ENCODE data around the gene RAET1L. TPM values are rescaled to one million over a fixed set of nuclear protein-coding genes. Genes with fewer than 3 reads are reported as not detected.
A peak's percentile ranks its signal among the peaks of the same experiment; 100 is the strongest.
"Not testable (repeated sequence)": the region's sequence is repeated elsewhere in the genome, so short reads cannot be mapped to it uniquely, and the experiment has no call there.

The RAET1L gene
- total RNA-seq, 2 donors from 2014 or later = not detected

GRCh38 chr6:150008588-150008987 is 16.7 kb downstream of the RAET1L start:
- Mint-ChIP-seq H3K9me3 (no peaks in the 10 kb centered on the region), H3K36me3 (peaks cover 0 to 4% of the 10 kb centered on the region in 2 donors), H3K27ac (no peak overlapping the region)
- DNase-seq (ENCODE audit: low spot score in 2 of 2) (no peak), ATAC-seq (no peak)

GRCh38 chr6:150006961-150007464 is 18.3 kb downstream of the RAET1L start:
- Mint-ChIP-seq H3K27ac (no peak overlapping the region), H3K36me3 (peaks cover 0 to 4% of the 10 kb centered on the region in 2 donors), H3K9me3 (no peaks in the 10 kb centered on the region)
- ATAC-seq (peak; percentile 49 to 73), DNase-seq (ENCODE audit: low spot score in 2 of 2) (peak in 1 of 2 donors; percentile 43)

- no peak for DNase-seq (ENCODE audit: low spot score in 2 of 2)
- Mint-ChIP-seq H3K27ac (peak overlapping the region in 1 of 2 donors; percentile 55), H3K36me3 (peaks cover 0 to 4% of the 10 kb centered on the region in 2 donors), H3K9me3 (no peaks in the 10 kb centered on the region)
- ATAC-seq = no peak
Measured at GRCh38 chr6:150005761-150006651, 19.3 kb downstream of the RAET1L start.

- Mint-ChIP-seq H3K27ac (peak overlapping the region in 1 of 2 donors; percentile 55), H3K36me3 (peaks cover 0 to 4% of the 10 kb centered on the region in 2 donors), H3K9me3 (no peaks in the 10 kb centered on the region)
- ATAC-seq = peak; percentile 67 to 79
- DNase-seq (ENCODE audit: low spot score in 2 of 2) = peak; percentile 85 to 88
Measured at GRCh38 chr6:150004783-150005717, 20.3 kb downstream of the RAET1L start.

GRCh38 chr6:150004101-150004782 is 21.1 kb downstream of the RAET1L start:
- H3K36me3 Mint-ChIP-seq = peaks cover 0 to 4% of the 10 kb centered on the region in 2 donors
- ATAC-seq (peak in 1 of 2 donors; percentile 23), DNase-seq (ENCODE audit: low spot score in 2 of 2) (no peak)
- H3K27ac Mint-ChIP-seq = peak overlapping the region in 1 of 2 donors; percentile 55
- no peaks in the 10 kb centered on the region for H3K9me3 Mint-ChIP-seq

- not testable (repeated sequence) for H3K36me3 Mint-ChIP-seq; H3K27ac Mint-ChIP-seq; DNase-seq (ENCODE audit: low spot score in 2 of 2); ATAC-seq; H3K9me3 Mint-ChIP-seq
Measured at GRCh38 chr6:150003599-150003998, 21.7 kb downstream of the RAET1L start.

- peaks cover 0 to 4% of the 10 kb centered on the region in 2 donors for H3K36me3 Mint-ChIP-seq
- H3K27ac Mint-ChIP-seq = no peak overlapping the region
- DNase-seq (ENCODE audit: low spot score in 2 of 2) (no peak), ATAC-seq (no peak)
- no peaks in the 10 kb centered on the region for H3K9me3 Mint-ChIP-seq
Measured at GRCh38 chr6:150002710-150003109, 22.6 kb downstream of the RAET1L start.

GRCh38 chr6:150001295-150002008 is 23.9 kb downstream of the RAET1L start:
- DNase-seq (ENCODE audit: low spot score in 2 of 2) (peak in 1 of 2 donors; percentile 44), ATAC-seq (peak; percentile 73 to 80)
- peak overlapping the region; percentile 39 to 48 for H3K27ac Mint-ChIP-seq
- no peaks in the 10 kb centered on the region for H3K9me3 Mint-ChIP-seq
- peaks cover 0 to 4% of the 10 kb centered on the region in 2 donors for H3K36me3 Mint-ChIP-seq

GRCh38 chr6:149999636-150000035 is 25.7 kb downstream of the RAET1L start:
- ATAC-seq (no peak), DNase-seq (ENCODE audit: low spot score in 2 of 2) (no peak)
- H3K9me3 Mint-ChIP-seq = no peaks in the 10 kb centered on the region
- no peak overlapping the region for H3K27ac Mint-ChIP-seq
- peaks cover 0 to 4% of the 10 kb centered on the region in 2 donors for H3K36me3 Mint-ChIP-seq

- Mint-ChIP-seq H3K36me3 (no peaks in the 10 kb centered on the region), H3K27ac (no peak overlapping the region), H3K9me3 (no peaks in the 10 kb centered on the region)
- DNase-seq (ENCODE audit: low spot score in 2 of 2) = no peak
- ATAC-seq = no peak
Measured at GRCh38 chr6:149995971-149996370, 29.4 kb downstream of the RAET1L start.

GRCh38 chr6:149995235-149995750 is 30.0 kb downstream of the RAET1L start:
- Mint-ChIP-seq H3K9me3 (no peaks in the 10 kb centered on the region), H3K36me3 (peaks cover 0 to 1% of the 10 kb centered on the region in 2 donors), H3K27ac (no peak overlapping the region)
- DNase-seq (ENCODE audit: low spot score in 2 of 2) = no peak
- ATAC-seq = no peak

GRCh38 chr6:149991838-149992237 is 33.5 kb downstream of the RAET1L start:
- no peak overlapping the region for H3K27ac Mint-ChIP-seq
- DNase-seq (ENCODE audit: low spot score in 2 of 2) (no peak), ATAC-seq (no peak)
- peaks cover 18 to 21% of the 10 kb centered on the region in 2 donors for H3K36me3 Mint-ChIP-seq
- peaks cover 6 to 9% of the 10 kb centered on the region in 2 donors for H3K9me3 Mint-ChIP-seq

GRCh38 chr6:149991472-149991795 is 33.9 kb downstream of the RAET1L start:
- ATAC-seq = peak; percentile 55 to 67
- peaks cover 18 to 21% of the 10 kb centered on the region in 2 donors for H3K36me3 Mint-ChIP-seq
- not testable (repeated sequence) for H3K9me3 Mint-ChIP-seq; DNase-seq (ENCODE audit: low spot score in 2 of 2); H3K27ac Mint-ChIP-seq

GRCh38 chr6:149990661-149991471 is 34.5 kb downstream of the RAET1L start:
- H3K9me3 Mint-ChIP-seq = peaks cover 6 to 9% of the 10 kb centered on the region in 2 donors
- H3K27ac Mint-ChIP-seq = no peak overlapping the region
- DNase-seq (ENCODE audit: low spot score in 2 of 2) (peak in 1 of 2 donors; percentile 40), ATAC-seq (peak; percentile 63 to 71)
- H3K36me3 Mint-ChIP-seq = peaks cover 18 to 26% of the 10 kb centered on the region in 2 donors

- peak in 1 of 2 donors; percentile 22 for ATAC-seq
- DNase-seq (ENCODE audit: low spot score in 2 of 2) = no peak
- Mint-ChIP-seq H3K9me3 (peaks cover 6 to 9% of the 10 kb centered on the region in 2 donors), H3K36me3 (peaks cover 18 to 26% of the 10 kb centered on the region in 2 donors), H3K27ac (no peak overlapping the region)
Measured at GRCh38 chr6:149990212-149990660, 35.1 kb downstream of the RAET1L start.

Data from activated naive CD4-positive, alpha-beta T cell treated with anti-CD3 and anti-CD28 coated beads, Interleukin-2, amount 50 U/mL, for 72 hours (primary cell).